ENCODE results near the gene SIRT5. TPM values are rescaled to one million over a fixed set of nuclear protein-coding genes. Genes with fewer than 3 reads are reported as not detected.

Gene SIRT5
- total and polyA plus RNA-seq, 7 experiments from 2014 or later = 8.8 to 25.7 (median 14.6) TPM

Other genes starting within 250 kb of the SIRT5 start
- gene TBC1D7, start 246.1 kb upstream of the SIRT5 start, total RNA-seq = 10 to 100 TPM; 14.8 to 34.6 (median 17.0) TPM
- 10 to 100 TPM; 11.7 to 14.8 TPM for gene TBC1D7, start 246.1 kb upstream of the SIRT5 start, polyA plus RNA-seq
- gene GFOD1, start 87.0 kb upstream of the SIRT5 start, total RNA-seq = 10 to 100 TPM in 1 of 5 experiments, 1 to 10 TPM in 2, under 1 TPM in 2; 0.73 to 10.8 (median 2.0) TPM
- gene GFOD1, start 87.0 kb upstream of the SIRT5 start, polyA plus RNA-seq = under 1 TPM in 1 of 2 donors, not detected in 1; 0.24 TPM
- gene NOL7, start 40.7 kb downstream of the SIRT5 start, total RNA-seq = 10 to 100 TPM; 49.1 to 65.2 (median 62.1) TPM
- gene NOL7, start 40.7 kb downstream of the SIRT5 start, polyA plus RNA-seq = 100 to 1,000 TPM; 135 to 145 TPM
- 10 to 100 TPM; 45.4 to 56.9 (median 49.2) TPM for gene RANBP9, start 137.2 kb downstream of the SIRT5 start, total RNA-seq
- 1 to 10 TPM; 2.7 to 3.5 TPM for gene RANBP9, start 137.2 kb downstream of the SIRT5 start, polyA plus RNA-seq
- gene MCUR1, start 240.0 kb downstream of the SIRT5 start, total RNA-seq = 10 to 100 TPM in 3 of 5 experiments, 1 to 10 TPM in 2; 5.7 to 20.6 (median 10.0) TPM
- 1 to 10 TPM; 4.1 to 7.4 TPM for gene MCUR1, start 240.0 kb downstream of the SIRT5 start, polyA plus RNA-seq